Endothelial cell of umbilical vein (primary cell): ENCODE data around the gene ZNF768. TPM values are rescaled to one million over a fixed set of nuclear protein-coding genes. Genes with fewer than 3 reads are reported as not detected.

Source experiments
- BruUV-seq: library from RNA; stranded (reverse); fragments of 400-500 nt; replicated peaks from 2 replicates; lab custom pipeline; 2021; lab: Mats Ljungman, UMichigan
- CTCF ChIA-PET: fragments of 300-600, 350-600 bp; sonication (Branson Sonifier 250); formaldehyde crosslinking; loops from one replicate; lab custom pipeline; 2021; ENCODE audit warnings: antibody characterized with exemption, inconsistent platforms; lab: Charles Lee
- POLR2A ChIA-PET: fragments of 300-600, 350-600 bp; sonication (Branson Sonifier 250); formaldehyde crosslinking; loops from one replicate; lab custom pipeline; 2021; ENCODE audit warnings: antibody characterized with exemption, inconsistent platforms; lab: Charles Lee
- DNase-seq: peaks from one replicate; pipeline ENCODE4 v3.0.0-alpha.2; 2011; ENCODE audit warnings: low read depth, low spot score
- FAIRE-seq: peaks from 2 replicates; lab custom pipeline; 2011; peaks lifted over from hg19 to GRCh38; lab: Jason Lieb, UNC
- H2AFZ ChIP-seq: 2 replicates; pipeline ENCODE4 v1.6.0; 2012; ENCODE audit warnings: low read depth, low read length, control low read depth, inconsistent platforms
- H3K27ac ChIP-seq: 2 replicates; pipeline ENCODE4 v1.5.1; 2011; ENCODE audit warnings: low read depth, mild to moderate bottlenecking, control low read depth, low read length, moderate library complexity; ENCODE audit not compliant: insufficient read depth
- H3K27me3 ChIP-seq, 2 experiments: 2 replicates each; pipeline versions ENCODE4 v1.6.0 to v1.6.1; 2011; ENCODE audit warnings: low read length in 2 of 2, mixed read lengths in 1 of 2; ENCODE audit not compliant: control insufficient read depth in 2 of 2, insufficient read depth in 2 of 2
- H3K36me3 ChIP-seq, 2 experiments: 2 replicates in 1 of 2; 3 replicates in 1 of 2; pipeline ENCODE4 v1.5.1; 2011; ENCODE audit warnings: low read length in 2 of 2, mild to moderate bottlenecking in 1 of 2, moderate library complexity in 1 of 2; ENCODE audit not compliant: control insufficient read depth in 2 of 2, insufficient read depth in 2 of 2; ENCODE audit errors: extremely low read depth in 1 of 2
- H3K4me1 ChIP-seq: 3 replicates; pipeline ENCODE4 v1.5.1; 2011; ENCODE audit warnings: mild to moderate bottlenecking, low read length; ENCODE audit not compliant: control insufficient read depth, insufficient read depth; ENCODE audit errors: extremely low read depth
- H3K4me2 ChIP-seq: 2 replicates; pipeline ENCODE4 v1.6.1; 2011; ENCODE audit warnings: low read length, control low read depth, mixed read lengths; ENCODE audit not compliant: insufficient read depth
- H3K4me3 ChIP-seq, 3 experiments: fragments of 200-600 bp in 1 of 3; sonication (generic), shearing (Covaris generic) in 1 of 3; replicated peaks in 1 of 3; 2 replicates each; pipeline ENCODE4 v1.5.1; 2011 to 2016; ENCODE audit warnings: control low read depth in 3 of 3, low read length in 3 of 3, mild to moderate bottlenecking in 2 of 3, inconsistent platforms in 1 of 3, low read depth in 1 of 3, moderate library complexity in 1 of 3; ENCODE audit not compliant: insufficient read depth in 1 of 3
- H3K79me2 ChIP-seq: 2 replicates; pipeline ENCODE4 v1.6.0; 2012; ENCODE audit warnings: low read length, inconsistent platforms; ENCODE audit not compliant: control insufficient read depth, insufficient read depth
- H3K9ac ChIP-seq: replicated peaks from 2 replicates; pipeline ENCODE3; 2011; ENCODE audit warnings: low read length, control low read depth; ENCODE audit not compliant: insufficient read depth; ENCODE audit errors: extremely low read depth
- H3K9me1 ChIP-seq: replicated peaks from 3 replicates; pipeline ENCODE4 v1.6.0; 2011; ENCODE audit warnings: mild to moderate bottlenecking, low read length; ENCODE audit not compliant: control insufficient read depth, insufficient read depth; ENCODE audit errors: extremely low read depth
- H3K9me3 ChIP-seq: replicated peaks from 2 replicates; pipeline ENCODE4 v1.5.1; 2012; ENCODE audit warnings: low read length, inconsistent platforms; ENCODE audit not compliant: control insufficient read depth, insufficient read depth
- H4K20me1 ChIP-seq: replicated peaks from 2 replicates; pipeline ENCODE3; 2011; ENCODE audit warnings: mild to moderate bottlenecking, low read length; ENCODE audit not compliant: control insufficient read depth, insufficient read depth; ENCODE audit errors: extremely low read depth
- EZH2 ChIP-seq: IDR thresholded peaks from 2 replicates; pipeline ENCODE4 v1.6.1; 2012; ENCODE audit warnings: borderline replicate concordance, low read depth, mild to moderate bottlenecking, moderate library complexity, low read length, inconsistent platforms; ENCODE audit not compliant: severe bottlenecking
- FOS ChIP-seq: IDR thresholded peaks from 2 replicates; pipeline ENCODE4 v1.6.1; 2011; ENCODE audit warnings: mild to moderate bottlenecking, low read length, moderate library complexity, borderline replicate concordance; ENCODE audit not compliant: insufficient read depth
- GATA2 ChIP-seq: IDR thresholded peaks from 2 replicates; pipeline ENCODE4 v1.7.0; 2011; ENCODE audit warnings: low read depth, mild to moderate bottlenecking, moderate library complexity, mixed read lengths, low read length; ENCODE audit not compliant: insufficient read length, insufficient read depth
- JUN ChIP-seq: IDR thresholded peaks from 2 replicates; pipeline ENCODE4 v1.6.1; 2011; ENCODE audit warnings: borderline replicate concordance, low read depth; ENCODE audit not compliant: insufficient read length, insufficient read depth
- MYC ChIP-seq: IDR thresholded peaks from one replicate; pipeline ENCODE4 v1.6.1; 2011; ENCODE audit warnings: mild to moderate bottlenecking, low read depth, low read length
- POLR2A ChIP-seq: IDR thresholded peaks from 2 replicates; pipeline ENCODE4 v1.6.1; 2012; ENCODE audit warnings: low read depth, mild to moderate bottlenecking, control low read depth, low read length
- POLR2AphosphoS5 ChIP-seq: IDR thresholded peaks from 2 replicates; pipeline ENCODE4 v1.6.1; 2012; ENCODE audit warnings: low read depth, mild to moderate bottlenecking, control low read depth, low read length, moderate library complexity; ENCODE audit not compliant: insufficient read depth
- dilution Hi-C: fragments of 300-500 bp; cut with MboI; formaldehyde crosslinking; loops from one replicate; pipeline ENCODE4 v1.15.0; 2019; ENCODE audit warnings: low sequenced_read_pairs; ENCODE audit not compliant: extremely low pct_ligation_motif_present
- intact Hi-C: fragments of 100-400 bp; cut with micrococcal nuclease; formaldehyde crosslinking; loops from one replicate; pipeline ENCODE4 v1.10.0; 2022
- polyA plus RNA-seq, 4 experiments: library from polyadenylated mRNA; depleted of rRNA in 3 of 4; stranded (reverse) in 3 of 4; unstranded in 1 of 4; fragments of >200 nt; gene quantifications; 2 replicates each; pipeline versions ENCODE4 v1.2.1 to v1.2.3, GENCODE V29; 2011 to 2012; ENCODE audit warnings: missing spikeins in 1 of 4
- total RNA-seq: library from RNA; stranded (reverse); gene quantifications from 2 replicates; pipeline ENCODE4 v1.2.3, GENCODE V29; 2021
- TF ChIP-seq, protein P1 (sequence below): IDR thresholded peaks from 2 replicates; pipeline ENCODE4 v1.6.1; 2011; ENCODE audit not compliant: insufficient read depth, insufficient read length
- TF ChIP-seq, protein P2 (sequence below), 2 donors: IDR thresholded peaks; 1 replicate in 1 of 2; 2 replicates in 1 of 2; pipeline ENCODE4 v1.5.1; 2011; ENCODE audit warnings: low read length in 2 of 2, mild to moderate bottlenecking in 2 of 2, moderate library complexity in 2 of 2, control low read depth in 1 of 2, inconsistent platforms in 1 of 2, low read depth in 1 of 2; ENCODE audit not compliant: insufficient read depth in 1 of 2; ENCODE audit errors: extremely low read depth in 1 of 2

ZNF768 gene
- total and polyA plus RNA-seq, 2 donors (not counting 3 experiments of a cell fraction or from before 2014, with no cell fraction given): 24.2 to 24.7 TPM

DNA sequence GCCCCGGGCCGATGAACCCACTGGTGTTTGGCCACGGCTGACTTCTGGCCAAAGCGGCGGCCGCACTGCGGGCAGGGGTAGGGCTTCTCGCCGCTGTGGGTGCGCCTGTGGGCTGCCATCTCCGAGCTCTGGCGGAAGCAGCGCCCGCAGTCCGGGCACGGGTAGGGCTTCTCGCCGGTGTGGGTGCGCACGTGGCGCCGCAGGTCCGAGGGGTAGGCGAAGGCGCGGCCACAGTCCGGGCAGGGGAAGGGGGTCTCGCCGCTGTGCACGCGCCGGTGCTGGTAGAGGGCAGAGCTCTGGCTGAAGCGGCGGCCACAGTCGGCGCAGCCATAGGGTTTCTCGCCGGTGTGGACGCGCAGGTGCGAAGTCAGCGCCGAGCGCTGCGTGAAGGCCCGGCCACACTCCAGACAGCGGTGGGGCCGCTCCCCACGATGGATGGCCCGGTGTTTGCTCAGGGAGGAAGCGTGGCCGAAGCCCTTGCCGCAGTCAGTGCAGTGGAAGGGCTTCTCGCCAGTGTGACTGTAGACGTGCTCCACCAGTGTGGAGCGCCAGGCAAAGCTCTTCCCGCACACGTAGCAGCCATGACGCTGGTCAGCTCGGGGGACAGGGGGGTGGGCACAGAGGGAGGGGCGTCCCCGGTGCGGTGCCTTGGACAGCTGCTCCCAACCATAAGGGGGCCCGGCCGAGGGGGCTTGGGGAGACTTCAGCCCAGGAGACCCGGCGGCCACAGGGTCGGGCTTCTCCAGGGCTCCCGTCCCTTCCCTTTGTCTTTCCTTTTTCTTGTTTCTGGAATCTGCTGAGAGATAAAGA lies 29.2 kb upstream of the ZNF768 start:
- H3K4me3 ChIP-seq: no peak overlapping the region
- no peaks in the 10 kb centered on the region for H4K20me1 ChIP-seq
- H3K9me3 ChIP-seq: no peaks in the 10 kb centered on the region
- FAIRE-seq: no peak
- POLR2A ChIA-PET: no interaction called here
- intact Hi-C loops (no loop called here), dilution Hi-C loops (no loop called here)
- no peak overlapping the region for H3K27ac ChIP-seq
- no peak for TF ChIP-seq MYC
- no peak for TF ChIP-seq POLR2AphosphoS5
- no peak for TF ChIP-seq EZH2
- TF ChIP-seq GATA2: no peak
- TF ChIP-seq, protein P1, sequence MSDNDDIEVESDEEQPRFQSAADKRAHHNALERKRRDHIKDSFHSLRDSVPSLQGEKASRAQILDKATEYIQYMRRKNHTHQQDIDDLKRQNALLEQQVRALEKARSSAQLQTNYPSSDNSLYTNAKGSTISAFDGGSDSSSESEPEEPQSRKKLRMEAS: no peak
- TF ChIP-seq, protein P2, sequence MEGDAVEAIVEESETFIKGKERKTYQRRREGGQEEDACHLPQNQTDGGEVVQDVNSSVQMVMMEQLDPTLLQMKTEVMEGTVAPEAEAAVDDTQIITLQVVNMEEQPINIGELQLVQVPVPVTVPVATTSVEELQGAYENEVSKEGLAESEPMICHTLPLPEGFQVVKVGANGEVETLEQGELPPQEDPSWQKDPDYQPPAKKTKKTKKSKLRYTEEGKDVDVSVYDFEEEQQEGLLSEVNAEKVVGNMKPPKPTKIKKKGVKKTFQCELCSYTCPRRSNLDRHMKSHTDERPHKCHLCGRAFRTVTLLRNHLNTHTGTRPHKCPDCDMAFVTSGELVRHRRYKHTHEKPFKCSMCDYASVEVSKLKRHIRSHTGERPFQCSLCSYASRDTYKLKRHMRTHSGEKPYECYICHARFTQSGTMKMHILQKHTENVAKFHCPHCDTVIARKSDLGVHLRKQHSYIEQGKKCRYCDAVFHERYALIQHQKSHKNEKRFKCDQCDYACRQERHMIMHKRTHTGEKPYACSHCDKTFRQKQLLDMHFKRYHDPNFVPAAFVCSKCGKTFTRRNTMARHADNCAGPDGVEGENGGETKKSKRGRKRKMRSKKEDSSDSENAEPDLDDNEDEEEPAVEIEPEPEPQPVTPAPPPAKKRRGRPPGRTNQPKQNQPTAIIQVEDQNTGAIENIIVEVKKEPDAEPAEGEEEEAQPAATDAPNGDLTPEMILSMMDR (IDR thresholded peaks at IDR 0.05; ENCODE audit: extremely low read depth in 1 of 2, insufficient read depth in 1 of 2, low read depth in 1 of 2, low read length in 2 of 2): no peak
- TF ChIP-seq FOS: no peak
- no peak for TF ChIP-seq JUN
- TF ChIP-seq POLR2A: no peak
- peaks cover 23% of the 10 kb centered on the region for H3K79me2 ChIP-seq
- CTCF ChIA-PET: interaction anchor here (1.2 kb wide), 1 partner anchor 20 kb away, joined by 3 read pairs; the partner anchor contains the start of gene ZNF747
- H3K36me3 ChIP-seq: peaks cover 3 to 9% of the 10 kb centered on the region in 2 experiments
- H3K4me1 ChIP-seq: peaks cover 8% of the 10 kb centered on the region
- no peaks in the 10 kb centered on the region for H3K27me3 ChIP-seq
- H2AFZ ChIP-seq: no peak overlapping the region
- no peaks in the 10 kb centered on the region for H3K9me1 ChIP-seq
- no TSS peak for BruUV-seq
- H3K9ac ChIP-seq: no peak overlapping the region
- DNase-seq: no peak
- H3K4me2 ChIP-seq: no peak overlapping the region
